GM23248 (cell line): ENCODE data around the gene MICAL2. TPM values are rescaled to one million over a fixed set of nuclear protein-coding genes. Genes with fewer than 3 reads are reported as not detected.

Source experiments
- DNase-seq: peaks from one replicate; pipeline ENCODE4 v3.0.0-alpha.2; 2015
- H2AFZ ChIP-seq: fragments of 200-600 bp; sonication (generic); 2 replicates; pipeline ENCODE4 v1.6.1; 2016; ENCODE audit warnings: antibody characterized with exemption
- H3F3A ChIP-seq: fragments of 200-600 bp; sonication (generic); 2 replicates; pipeline ENCODE4 v1.6.1; 2016; ENCODE audit warnings: mild to moderate bottlenecking, antibody characterized with exemption, mixed run types; ENCODE audit not compliant: insufficient read depth
- H3K27ac ChIP-seq: fragments of 200-600 bp; sonication (generic); 2 replicates; pipeline ENCODE4 v1.5.1; 2016; ENCODE audit warnings: mild to moderate bottlenecking
- H3K27me3 ChIP-seq: fragments of 200-600 bp; sonication (generic); replicated peaks from 2 replicates; pipeline ENCODE4 v1.6.1; 2016; ENCODE audit warnings: mild to moderate bottlenecking; ENCODE audit not compliant: insufficient read depth
- H3K36me3 ChIP-seq: fragments of 200-600 bp; sonication (generic); 2 replicates; pipeline ENCODE4 v1.6.1; 2016; ENCODE audit warnings: low read depth, mild to moderate bottlenecking
- H3K4me1 ChIP-seq: fragments of 200-600 bp; sonication (generic); 2 replicates; pipeline ENCODE4 v1.6.1; 2016; ENCODE audit warnings: mild to moderate bottlenecking; ENCODE audit not compliant: insufficient read depth
- H3K4me2 ChIP-seq: fragments of 200-600 bp; sonication (generic); one replicate; pipeline ENCODE4 v1.6.1; 2016; ENCODE audit warnings: mild to moderate bottlenecking; ENCODE audit not compliant: unreplicated experiment
- H3K4me3 ChIP-seq: fragments of 200-600 bp; sonication (generic); 2 replicates; pipeline ENCODE4 v1.5.1; 2016; ENCODE audit warnings: mild to moderate bottlenecking
- H3K79me2 ChIP-seq: fragments of 200-600 bp; sonication (generic); 2 replicates; pipeline ENCODE4 v1.6.1; 2016; ENCODE audit warnings: mild to moderate bottlenecking; ENCODE audit not compliant: insufficient read depth
- H3K9ac ChIP-seq: fragments of 200-600 bp; sonication (generic); 2 replicates; pipeline ENCODE4 v1.6.1; 2016; ENCODE audit warnings: mild to moderate bottlenecking
- H3K9me2 ChIP-seq: fragments of 200-600 bp; sonication (generic); 2 replicates; pipeline ENCODE4 v1.6.1; 2016; ENCODE audit warnings: mixed run types, mild to moderate bottlenecking, moderate library complexity; ENCODE audit not compliant: insufficient read depth
- H3K9me3 ChIP-seq: fragments of 200-600 bp; sonication (generic); one replicate; pipeline ENCODE4 v1.6.1; 2017; ENCODE audit warnings: low read depth
- H4K20me1 ChIP-seq: fragments of 200-600 bp; sonication (generic); 2 replicates; pipeline ENCODE4 v1.6.0; 2016; ENCODE audit not compliant: insufficient read depth
- EZH2 ChIP-seq: fragments of 200-600 bp; sonication (generic); IDR thresholded peaks from 2 replicates; pipeline ENCODE4 v1.6.1; 2018; ENCODE audit warnings: antibody characterized with exemption, mild to moderate bottlenecking; ENCODE audit not compliant: insufficient read depth, poor library complexity, severe bottlenecking
- EZH2phosphoT487 ChIP-seq: fragments of 200-600 bp; sonication (generic); IDR thresholded peaks from 2 replicates; pipeline ENCODE4 v1.6.1; 2018; ENCODE audit warnings: antibody characterized with exemption, moderate library complexity, mild to moderate bottlenecking, low read depth; ENCODE audit not compliant: insufficient read depth
- WGBS, 2 experiments: methylation state at CpG; one replicate each; pipeline ENCODE4 v1.1.6; 2015 to 2017; ENCODE audit warnings: low lambda C conversion rate in 2 of 2, low coverage in 1 of 2; ENCODE audit errors: missing lambda C conversion rate in 2 of 2; 5-methylcytosine and 5-hydroxymethylcytosine counted together
- in situ Hi-C: fragments of 300-500 bp; cut with MboI; formaldehyde crosslinking; loops from 2 replicates; pipeline ENCODE4 v1.15.0; 2020
- polyA plus RNA-seq: library from polyadenylated mRNA; unstranded; fragments of >200 nt; fragmentation: Nextera tagmentation; extraction: Ambion mirVana; gene quantifications from 2 replicates; pipeline ENCODE4 v1.2.1, GENCODE V29; 2016
- total RNA-seq: library from RNA; depleted of rRNA; stranded (reverse); fragments of >200 nt; shearing (Covaris generic); gene quantifications from 2 replicates; pipeline ENCODE4 v1.2.3, GENCODE V29; 2014

The MICAL2 gene
- total and polyA plus RNA-seq, 2 experiments from 2014 or later = 83.3 to 158 TPM

DNA sequence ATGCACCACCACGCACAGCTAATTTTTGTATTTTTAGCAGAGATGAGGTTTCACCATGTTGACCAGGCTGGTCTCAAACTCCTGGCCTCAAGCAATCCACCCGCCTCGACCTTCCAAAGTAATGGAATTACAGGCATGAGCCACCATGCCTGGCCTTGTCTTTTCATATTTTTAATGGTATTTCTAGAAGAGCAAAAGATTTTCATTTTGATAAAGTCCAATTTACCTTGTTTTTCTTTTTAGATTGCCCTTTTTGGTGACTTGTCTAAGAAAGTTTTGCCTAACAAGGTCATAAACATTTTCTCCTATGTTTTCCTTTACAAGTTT, 45.5 kb upstream of the MICAL2 start:
- H3K4me1 ChIP-seq = peaks cover 28% of the 10 kb centered on the region
- H3K9me3 ChIP-seq = no peaks in the 10 kb centered on the region
- DNase-seq = no peak
- no peak overlapping the region for H3K4me2 ChIP-seq
- H3K27me3 ChIP-seq = no peaks in the 10 kb centered on the region
- H2AFZ ChIP-seq = no peak overlapping the region
- in situ Hi-C loops = loop anchor here (25.0 kb wide), 1 partner anchor 172 kb away; no protein-coding TSS in a partner anchor
- WGBS, 2 experiments = 99 to 100% methylated on average over 3 of the region's 3 CpGs
- H3F3A ChIP-seq = peaks cover 18% of the 10 kb centered on the region
- no peak overlapping the region for H3K4me3 ChIP-seq
- H3K79me2 ChIP-seq = no peaks in the 10 kb centered on the region
- H4K20me1 ChIP-seq = no peaks in the 10 kb centered on the region
- no peaks in the 10 kb centered on the region for H3K9me2 ChIP-seq
- TF ChIP-seq EZH2 (no peak), EZH2phosphoT487 (no peak)
- H3K9ac ChIP-seq = no peak overlapping the region
- H3K27ac ChIP-seq = no peak overlapping the region
- no peaks in the 10 kb centered on the region for H3K36me3 ChIP-seq

DNA sequence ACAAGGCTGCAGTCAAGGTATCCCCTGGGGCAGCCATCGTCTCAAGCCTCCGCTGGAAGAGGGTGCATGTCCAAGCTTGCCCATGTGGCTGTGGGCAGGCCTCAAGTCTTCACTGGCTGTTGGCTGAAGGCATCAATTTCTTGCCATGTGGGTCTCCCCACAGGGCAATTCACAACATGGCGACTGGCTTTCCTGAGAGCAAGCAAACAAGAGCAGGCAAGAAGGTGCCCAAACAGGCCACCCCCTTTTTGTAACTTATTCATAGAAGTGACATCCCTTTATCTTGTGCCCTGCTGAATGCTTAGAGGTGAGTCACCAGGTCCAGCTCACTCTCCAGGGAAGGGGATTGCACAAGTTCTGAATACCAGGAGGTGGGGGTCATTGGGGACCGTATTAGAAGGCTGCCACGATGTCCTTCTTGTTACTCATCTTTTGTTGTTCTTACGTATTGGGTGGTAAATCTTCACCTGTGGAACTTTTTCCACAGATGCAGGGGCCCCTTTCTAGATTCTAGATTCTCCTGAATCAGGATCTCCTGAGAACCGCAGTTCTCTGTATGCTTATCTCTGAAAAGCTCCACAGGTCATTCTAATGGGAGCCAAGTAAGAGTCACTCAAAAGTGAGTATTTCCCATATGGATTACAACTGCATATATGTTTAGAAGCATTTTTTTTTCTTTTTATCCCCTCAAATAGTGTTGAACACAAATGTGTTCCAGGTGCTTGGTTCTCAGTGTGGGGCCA, 44.2 kb upstream of the MICAL2 start:
- Histone ChIP-seq H3K9me3 (no peaks in the 10 kb centered on the region), H3K27me3 (no peaks in the 10 kb centered on the region), H2AFZ (peak overlapping the region; percentile 10; the same call in 1 of the 2 replicates), H3K9ac (peak overlapping the region; percentile 77), H3K4me3 (peak overlapping the region; percentile 1; the same call in 1 of the 2 replicates), H3F3A (peaks cover 18% of the 10 kb centered on the region), H3K79me2 (no peaks in the 10 kb centered on the region), H3K4me2 (peak overlapping the region; percentile 72), H3K4me1 (peaks cover 28% of the 10 kb centered on the region), H4K20me1 (no peaks in the 10 kb centered on the region), H3K36me3 (no peaks in the 10 kb centered on the region), H3K9me2 (no peaks in the 10 kb centered on the region), H3K27ac (peak overlapping the region; percentile 97)
- 38 to 51% methylated on average over 6 to 7 of the region's 7 CpGs for WGBS, 2 experiments
- DNase-seq = peak; percentile 98
- in situ Hi-C loops = loop anchor here (25.0 kb wide), 1 partner anchor 171 kb away; no protein-coding TSS in a partner anchor
- TF ChIP-seq EZH2phosphoT487 = no peak
- no peak for TF ChIP-seq EZH2

GRCh38 chr11:12066799-12067508, 43.4 kb upstream of the MICAL2 start:
- Histone ChIP-seq H3K4me3 (peak overlapping the region; percentile 1; the same call in 1 of the 2 replicates), H3F3A (peaks cover 18% of the 10 kb centered on the region), H3K9ac (peak overlapping the region; percentile 77), H4K20me1 (no peaks in the 10 kb centered on the region), H3K27me3 (no peaks in the 10 kb centered on the region), H2AFZ (peak overlapping the region; percentile 10; the same call in 1 of the 2 replicates), H3K4me2 (peak overlapping the region; percentile 72), H3K4me1 (peaks cover 28% of the 10 kb centered on the region), H3K27ac (peak overlapping the region; percentile 97), H3K9me3 (no peaks in the 10 kb centered on the region), H3K36me3 (no peaks in the 10 kb centered on the region), H3K9me2 (no peaks in the 10 kb centered on the region), H3K79me2 (no peaks in the 10 kb centered on the region)
- TF ChIP-seq EZH2phosphoT487 (no peak), EZH2 (no peak)
- in situ Hi-C loops = loop anchor here (25.0 kb wide), 1 partner anchor 170 kb away; no protein-coding TSS in a partner anchor
- DNase-seq = peak; percentile 75
- WGBS, 2 experiments = 7 to 9% methylated on average over 8 of the region's 8 CpGs

GRCh38 chr11:12067796-12068357, 42.5 kb upstream of the MICAL2 start:
- 51 to 60% methylated on average over 5 of the region's 5 CpGs for WGBS, 2 experiments

More at GRCh38 chr11:12067796-12068357, 42.5 kb upstream of the MICAL2 start:
- Histone ChIP-seq H3K4me1 (peaks cover 28% of the 10 kb centered on the region), H3F3A (peaks cover 18% of the 10 kb centered on the region), H2AFZ (peak overlapping the region; percentile 42), H3K79me2 (no peaks in the 10 kb centered on the region), H3K9me3 (no peaks in the 10 kb centered on the region), H3K36me3 (no peaks in the 10 kb centered on the region), H4K20me1 (no peaks in the 10 kb centered on the region), H3K4me3 (no peak overlapping the region), H3K27me3 (no peaks in the 10 kb centered on the region), H3K27ac (peak overlapping the region; percentile 97), H3K9me2 (no peaks in the 10 kb centered on the region), H3K4me2 (peak overlapping the region; percentile 72), H3K9ac (peak overlapping the region; percentile 77; the same call in 1 of the 2 replicates)
- TF ChIP-seq EZH2 = no peak
- no peak for TF ChIP-seq EZH2phosphoT487
- in situ Hi-C loops = loop anchor here (25.0 kb wide), 1 partner anchor 169 kb away; no protein-coding TSS in a partner anchor
- DNase-seq = no peak
